Eye (tissue), 1 donor: ENCODE measurements around the gene ERO1B.
"Not testable (repeated sequence)": the region's sequence is repeated elsewhere in the genome, so short reads cannot be mapped to it uniquely, and the experiment has no call there.

Experiments
- DNase-seq: peaks from one replicate; pipeline ENCODE4 v3.0.0-alpha.2; 2015

ERO1B gene

DNA sequence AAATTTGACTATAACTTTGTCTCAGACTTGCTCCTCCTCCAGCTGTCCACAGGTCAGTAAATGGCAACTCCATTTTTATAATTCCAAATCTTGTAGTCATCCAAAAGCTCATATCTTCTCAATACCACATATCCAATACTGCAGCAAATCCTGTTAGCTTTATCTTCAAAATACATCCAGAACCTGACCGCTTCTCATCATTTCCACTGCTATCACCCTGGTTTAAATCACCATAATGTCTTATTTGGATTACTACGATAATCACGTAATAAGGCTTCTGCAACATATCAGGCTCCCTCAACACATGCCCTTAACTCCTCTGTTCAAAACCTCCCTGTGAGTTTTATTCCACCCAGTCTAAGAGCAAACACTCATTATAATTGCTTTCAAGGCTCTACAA is 34.5 kb downstream of the ERO1B start:
- no peak for DNase-seq

DNA sequence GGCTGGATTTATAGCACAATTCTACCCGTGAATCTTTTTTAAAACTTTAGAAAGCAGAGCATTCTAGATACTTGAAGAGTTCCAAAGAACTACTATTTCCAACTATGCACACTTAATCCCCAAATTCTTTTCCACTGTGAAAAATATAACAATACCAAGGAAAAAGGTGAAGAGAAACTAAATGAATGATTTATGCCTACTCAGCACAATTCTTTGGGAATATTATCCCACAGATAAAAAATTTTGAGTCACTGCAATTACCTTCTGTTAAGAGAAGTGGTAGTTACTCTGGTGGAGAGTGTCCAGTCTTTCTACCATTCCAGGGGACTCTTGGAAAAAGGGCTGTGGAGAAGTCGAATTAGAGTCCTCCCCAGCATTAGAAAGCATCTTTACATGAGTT is 39.2 kb downstream of the ERO1B start:
- no peak for DNase-seq

DNA sequence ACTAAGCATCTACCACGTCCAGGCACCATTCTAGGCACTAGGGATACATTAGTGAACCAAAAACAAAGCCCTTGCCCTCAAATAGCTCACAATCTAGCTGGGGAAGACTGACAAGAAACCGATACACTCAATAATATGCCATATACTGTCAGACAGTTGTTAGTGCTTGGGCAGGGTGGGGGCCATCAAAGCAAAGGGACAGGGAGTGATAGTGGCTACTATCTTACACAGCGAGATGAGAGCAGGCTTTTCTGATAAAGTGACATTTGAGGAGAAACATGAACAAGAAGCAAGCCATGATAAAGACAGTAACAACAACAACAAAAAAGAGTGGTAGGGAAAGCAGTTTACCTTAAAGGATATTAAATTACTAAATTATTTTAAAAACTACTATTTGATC is 41.1 kb downstream of the ERO1B start:
- no peak for DNase-seq

DNA sequence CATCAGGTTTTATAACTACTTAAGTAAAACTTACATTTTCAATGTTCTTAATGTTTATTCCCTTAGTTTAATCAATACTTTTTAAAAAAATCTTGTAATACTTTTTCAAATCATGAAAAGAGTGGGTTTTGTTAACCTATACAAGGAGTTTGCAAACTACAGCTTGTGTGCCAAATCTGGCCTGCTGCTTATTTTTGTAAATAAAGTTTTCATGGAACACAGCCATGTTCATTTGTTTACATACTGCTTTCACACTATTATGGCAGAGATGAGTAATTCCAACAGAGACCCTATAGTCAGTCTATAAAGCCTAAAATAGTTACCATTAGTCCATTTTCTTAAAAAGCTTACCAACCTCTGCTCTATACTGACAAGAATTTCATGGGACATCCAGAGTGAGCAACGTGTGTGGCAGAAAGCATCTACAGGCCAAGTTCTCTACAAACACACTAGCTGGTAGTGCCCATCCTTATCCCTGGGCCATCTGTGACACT is 42.6 kb downstream of the ERO1B start:
- DNase-seq: no peak

DNA sequence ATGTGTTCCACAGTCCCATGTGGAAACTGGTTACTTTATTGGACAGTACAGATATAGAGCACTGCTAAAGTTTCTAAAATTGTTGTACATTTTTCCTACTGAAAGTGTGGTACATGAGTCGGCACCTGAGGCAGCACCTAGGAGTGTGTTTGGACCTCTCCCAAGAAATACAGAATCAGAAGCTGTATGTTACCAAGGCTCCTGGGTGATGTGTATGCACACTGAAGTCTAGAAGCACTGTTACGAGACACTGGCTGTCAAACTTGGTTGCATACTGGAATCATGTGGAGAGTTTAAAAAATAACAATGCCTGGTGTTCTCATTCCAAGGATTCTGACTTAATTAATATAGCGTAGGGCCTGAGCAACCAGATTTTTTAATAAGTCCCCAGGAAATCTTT is 46.6 kb downstream of the ERO1B start:
- DNase-seq: no peak

DNA sequence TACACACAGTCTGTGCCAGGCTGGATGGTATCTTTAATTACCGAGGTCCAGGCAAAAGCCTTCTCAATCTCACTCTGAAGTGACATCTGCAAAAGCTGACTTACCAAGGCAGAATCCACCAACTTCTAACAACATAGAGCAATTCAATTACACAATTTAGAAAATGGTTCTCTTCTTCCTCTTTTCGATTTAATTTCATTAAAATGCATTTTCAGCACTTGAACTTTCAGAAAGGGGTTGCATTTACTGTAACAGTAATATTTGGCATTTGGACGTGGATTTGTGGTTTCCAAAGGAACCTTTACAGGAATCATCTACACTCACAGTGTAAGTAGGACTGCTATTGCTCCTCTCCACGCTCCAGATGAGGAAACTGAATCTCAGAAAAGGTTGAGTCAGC is 53.3 kb downstream of the ERO1B start:
- no peak for DNase-seq

DNA sequence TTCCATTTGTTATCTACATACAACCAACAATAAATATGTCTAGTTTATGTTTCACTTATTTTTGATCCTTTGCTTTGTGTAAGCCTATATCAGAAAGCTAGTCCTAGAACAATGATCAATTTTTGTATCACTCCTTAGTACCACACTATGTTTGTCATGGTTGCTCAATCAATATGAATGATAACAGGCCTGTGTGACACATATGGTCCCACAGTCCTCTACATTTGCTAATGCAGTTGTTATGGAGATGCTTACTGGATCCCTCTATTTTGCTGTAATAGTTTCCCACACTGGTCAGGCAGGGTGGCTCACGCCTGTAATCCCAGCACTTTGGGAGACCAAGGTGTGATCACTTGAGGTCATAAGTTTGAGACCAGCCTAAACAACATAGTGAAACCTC is 59.1 kb downstream of the ERO1B start:
- no peak for DNase-seq

DNA sequence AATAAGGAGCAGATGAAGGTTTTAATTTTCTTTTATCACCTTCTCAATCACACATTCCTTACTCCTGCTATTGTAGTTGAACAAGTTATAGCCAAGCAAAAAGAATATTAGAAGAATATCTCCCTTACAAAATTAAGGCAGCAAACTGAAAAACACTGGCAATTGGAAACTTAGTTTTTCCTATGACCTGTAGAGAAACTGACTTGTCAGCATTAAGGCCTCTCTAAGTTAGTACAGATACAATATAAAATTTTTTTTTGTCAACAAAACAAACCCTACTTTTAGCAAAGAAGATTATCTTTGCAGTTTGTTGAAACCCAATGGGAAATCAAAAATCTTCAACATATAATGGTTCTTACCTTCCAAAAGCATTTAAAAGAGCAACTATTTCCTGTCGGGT is 61.3 kb downstream of the ERO1B start:
- no peak for DNase-seq

DNA sequence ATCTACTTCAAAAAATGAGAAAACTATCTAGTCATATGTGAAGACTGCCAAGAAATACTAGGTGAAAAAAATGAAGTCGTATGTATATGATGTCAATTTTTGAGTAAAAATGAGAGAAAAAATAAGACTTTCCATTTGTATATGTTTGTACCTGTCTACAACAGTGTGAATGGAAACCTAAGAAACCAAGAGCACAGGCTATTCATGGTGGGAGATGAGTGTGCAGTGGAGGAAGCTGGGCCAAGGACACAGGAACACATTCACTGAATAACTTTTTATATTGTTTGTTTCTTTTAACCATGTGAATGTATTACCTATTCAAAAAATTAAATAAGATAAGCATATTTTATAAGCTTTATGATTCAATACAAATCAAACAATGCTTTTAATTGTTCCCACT is 67.0 kb downstream of the ERO1B start:
- DNase-seq: no peak

DNA sequence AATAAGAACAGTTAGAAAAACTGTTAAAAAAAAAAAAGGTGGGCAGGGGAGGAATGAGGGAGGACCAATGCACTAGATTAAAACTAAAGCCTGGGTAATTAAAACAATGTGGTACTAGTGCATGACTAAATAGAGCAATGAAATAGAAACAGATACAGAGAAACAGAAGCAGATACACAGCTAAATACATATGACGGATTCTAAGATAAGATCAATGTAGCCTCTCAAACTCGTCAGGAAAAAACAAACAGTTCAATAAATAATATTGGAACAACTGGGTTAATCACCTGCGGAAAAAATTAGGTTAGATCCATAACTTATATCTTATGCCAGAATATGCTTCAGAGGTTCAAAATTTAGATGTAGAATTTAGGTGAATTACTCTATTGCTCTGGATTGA is 68.2 kb downstream of the ERO1B start:
- no peak for DNase-seq

DNA sequence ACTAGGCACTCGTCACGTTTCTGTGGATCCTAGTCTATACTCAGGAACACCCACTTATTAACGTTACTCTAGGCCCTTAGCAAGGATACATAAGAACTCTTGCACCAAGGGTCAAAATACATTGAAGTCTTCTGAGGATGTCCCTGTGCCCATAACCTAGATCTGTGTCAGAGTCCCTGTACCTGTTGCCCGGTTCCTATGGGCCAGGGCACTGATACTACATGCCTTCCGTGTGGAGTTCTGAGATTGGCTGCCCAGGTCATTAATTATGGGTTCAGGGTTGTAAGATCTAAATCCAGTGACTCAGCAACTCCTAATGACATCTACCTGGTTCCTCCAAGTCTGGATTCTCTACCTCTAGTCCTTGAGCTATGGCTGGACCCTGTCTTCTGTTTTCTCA is 69.9 kb downstream of the ERO1B start:
- DNase-seq: no peak

DNA sequence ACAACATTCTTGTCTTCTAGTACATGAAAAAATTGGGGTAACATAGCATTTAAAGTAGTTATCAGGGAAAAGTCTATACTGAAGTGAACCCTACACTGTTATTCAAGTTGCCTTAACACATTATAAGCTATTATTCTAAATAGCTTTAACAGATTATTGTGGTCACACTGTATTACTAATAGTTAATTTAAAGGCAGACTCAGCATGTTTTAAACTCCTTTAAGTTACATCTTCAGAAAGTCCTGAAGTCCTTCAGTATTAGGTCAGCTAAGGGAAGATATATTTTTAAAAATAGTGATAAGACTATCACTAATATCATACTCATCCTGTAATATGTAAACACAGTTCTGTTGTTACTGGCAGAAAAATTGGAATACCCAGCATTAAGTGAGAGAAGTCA is 72.0 kb downstream of the ERO1B start:
- DNase-seq: no peak

DNA sequence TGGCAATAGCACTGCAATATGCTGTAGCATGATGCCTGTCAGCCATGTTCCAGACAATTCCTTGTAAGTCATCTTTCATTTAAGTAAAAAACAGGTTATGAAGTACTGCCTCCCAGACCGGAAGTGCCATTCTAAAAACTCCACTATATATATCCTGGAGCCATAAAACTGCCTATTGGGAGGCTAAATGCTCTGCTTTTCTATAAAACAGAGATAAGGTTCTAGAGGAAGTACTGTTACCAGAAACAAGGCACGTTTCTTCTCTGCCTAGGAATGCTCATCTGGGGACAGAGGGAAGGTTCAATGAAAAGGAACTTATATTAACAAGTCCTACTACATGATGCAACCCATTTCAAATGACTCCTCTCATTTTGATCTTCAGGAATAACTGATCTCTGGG is 72.6 kb downstream of the ERO1B start:
- DNase-seq: no peak

DNA sequence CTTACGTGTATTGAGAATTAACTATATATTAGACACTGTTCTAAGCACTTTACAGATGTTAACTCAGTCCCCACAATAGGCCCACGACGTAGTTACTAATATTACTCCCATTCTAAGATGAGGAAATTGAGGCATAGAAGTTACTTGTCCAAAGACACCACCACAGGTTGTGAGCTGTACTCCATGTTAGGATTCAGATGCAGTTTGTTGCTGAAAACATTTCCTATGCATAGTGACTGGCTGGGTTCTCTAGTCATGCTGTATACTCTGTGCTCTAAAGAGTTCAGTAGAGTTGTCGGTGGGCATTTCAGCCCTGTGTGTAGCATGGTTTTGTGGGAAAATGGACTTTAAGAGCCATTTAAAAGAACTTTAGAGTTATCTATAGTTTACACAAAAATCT is 74.2 kb downstream of the ERO1B start:
- DNase-seq: no peak

DNA sequence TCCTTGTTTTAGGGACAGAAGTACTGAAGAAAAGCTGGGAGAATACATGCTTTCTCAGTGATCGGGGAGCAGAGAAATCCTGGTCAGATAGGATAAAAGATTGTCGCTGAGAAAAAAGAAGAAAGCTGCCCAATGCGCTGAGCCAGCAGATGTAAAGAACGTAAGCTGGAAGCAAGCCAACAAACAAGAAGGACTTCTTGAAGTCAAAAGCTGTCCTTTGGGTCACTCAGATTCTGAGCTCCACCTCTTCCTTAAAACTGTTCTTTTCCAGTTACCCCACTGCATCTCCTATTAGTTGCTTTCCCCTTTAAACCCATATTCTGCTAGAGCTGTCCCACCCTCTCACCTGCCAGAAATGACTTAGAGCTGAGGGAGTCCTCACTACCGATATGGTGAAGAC is 74.6 kb downstream of the ERO1B start:
- DNase-seq: no peak

DNA sequence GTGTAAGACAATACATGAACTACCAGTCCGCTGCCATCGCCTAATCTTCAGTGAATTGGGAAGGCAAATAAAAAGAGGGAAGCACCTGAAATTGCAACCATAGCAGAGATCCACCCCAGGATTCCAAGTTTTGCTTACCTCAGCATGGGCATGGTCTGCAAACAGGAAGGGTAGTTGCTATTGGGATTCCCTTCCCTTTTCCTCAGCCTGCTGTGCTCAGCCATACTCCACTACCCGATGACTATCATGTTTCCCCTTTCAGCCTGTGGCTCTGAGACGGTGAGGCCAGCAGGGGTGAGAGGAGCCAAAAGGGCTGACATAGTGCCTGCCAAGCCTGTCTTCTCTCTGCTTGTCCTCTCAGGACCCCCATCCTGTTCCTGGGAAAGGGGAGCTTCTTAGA is 75.2 kb downstream of the ERO1B start:
- no peak for DNase-seq

DNA sequence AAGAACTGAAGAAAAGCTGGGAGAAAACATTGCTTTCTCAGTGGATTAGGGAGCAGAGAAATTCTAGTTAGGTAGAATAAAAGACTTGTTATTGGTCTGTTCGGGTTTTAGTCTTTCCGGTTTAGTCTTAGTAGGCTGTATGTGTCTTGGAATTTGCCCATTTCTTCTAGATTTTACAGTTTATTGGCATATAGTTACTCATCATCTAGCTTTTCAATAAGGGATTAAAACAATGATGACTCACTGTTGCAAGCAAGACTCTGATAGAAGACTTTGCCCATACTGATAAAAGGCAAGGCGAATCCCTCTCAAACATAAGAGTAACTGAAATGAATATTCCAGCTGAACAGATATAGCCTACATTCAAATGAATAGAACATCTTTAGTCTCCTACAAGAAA is 77.1 kb downstream of the ERO1B start:
- no peak for DNase-seq

DNA sequence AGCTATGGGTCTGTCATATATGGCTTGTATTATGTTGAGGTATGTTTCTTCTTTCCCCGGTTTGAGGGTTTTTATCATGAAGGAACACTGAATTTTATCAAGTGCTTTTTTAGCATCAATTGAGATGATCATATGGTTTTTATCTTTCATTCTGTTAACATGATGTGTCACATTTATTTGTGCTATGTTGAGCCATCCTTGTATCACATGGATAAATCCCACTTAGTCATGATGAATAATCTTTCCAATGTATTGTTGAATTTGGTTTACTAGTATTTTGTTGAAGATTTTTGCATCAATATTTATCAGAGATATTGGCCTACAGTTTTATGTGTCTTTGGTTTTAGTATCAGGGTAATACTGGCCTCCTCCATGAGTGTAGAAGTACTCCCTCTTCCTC is 77.7 kb downstream of the ERO1B start:
- no peak for DNase-seq

DNA sequence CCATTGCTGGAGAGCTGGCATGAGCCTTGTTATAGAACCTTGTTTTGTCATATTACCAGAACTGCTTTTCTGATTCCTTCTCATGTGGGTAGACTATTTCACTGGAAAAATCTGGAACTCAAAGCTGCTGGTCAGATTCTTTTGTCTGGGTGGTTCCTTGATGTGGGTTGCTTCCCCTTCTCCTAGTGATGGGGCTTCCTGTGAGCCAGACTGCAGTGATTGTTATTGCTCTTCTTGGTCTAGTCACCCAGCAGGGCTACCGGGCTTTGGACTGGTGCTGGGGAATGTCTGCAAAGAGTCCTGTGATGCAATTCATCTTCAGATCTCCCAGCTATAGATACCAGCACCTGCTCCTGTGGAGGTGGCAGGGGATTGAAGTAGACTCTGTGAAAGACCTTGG is 80.0 kb downstream of the ERO1B start:
- DNase-seq: no peak

DNA sequence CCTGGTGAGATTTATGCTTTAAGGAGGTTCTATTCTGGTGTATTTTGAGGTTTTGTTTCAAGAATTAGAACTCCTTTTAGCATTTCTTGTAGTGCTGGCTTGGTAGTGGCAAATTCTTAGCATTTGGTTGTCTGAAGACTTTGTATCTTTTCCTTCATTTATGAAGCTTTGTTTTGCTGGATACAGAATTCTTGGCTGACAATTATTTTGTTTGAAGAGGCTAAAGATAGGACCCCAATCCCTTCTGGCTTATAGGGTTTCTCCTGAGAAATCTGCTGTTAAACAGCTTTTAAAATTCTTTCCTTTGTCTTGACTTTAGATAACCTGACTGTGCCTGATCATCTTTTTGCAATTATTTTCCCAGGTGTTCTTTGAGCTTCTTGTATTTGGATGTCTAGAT is 80.8 kb downstream of the ERO1B start:
- DNase-seq: no peak

DNA sequence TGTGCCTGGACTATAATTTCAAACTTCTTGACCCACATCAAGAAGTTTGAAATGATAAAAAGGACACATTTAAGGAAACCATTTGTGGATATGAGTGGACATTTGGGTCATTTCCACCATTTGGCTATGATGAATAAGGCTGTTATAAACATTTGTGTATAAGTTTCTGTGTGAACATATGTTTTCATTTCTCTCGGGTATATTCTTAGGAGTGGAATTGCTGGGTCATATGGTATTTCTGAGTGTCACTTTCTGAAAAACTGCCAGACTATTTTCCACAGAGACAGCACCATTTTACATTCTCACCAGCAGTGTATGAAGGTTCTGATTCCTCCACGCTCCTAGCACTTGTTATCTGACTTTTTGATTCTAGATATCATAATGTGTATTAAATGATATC is 88.6 kb downstream of the ERO1B start:
- no peak for DNase-seq

DNA sequence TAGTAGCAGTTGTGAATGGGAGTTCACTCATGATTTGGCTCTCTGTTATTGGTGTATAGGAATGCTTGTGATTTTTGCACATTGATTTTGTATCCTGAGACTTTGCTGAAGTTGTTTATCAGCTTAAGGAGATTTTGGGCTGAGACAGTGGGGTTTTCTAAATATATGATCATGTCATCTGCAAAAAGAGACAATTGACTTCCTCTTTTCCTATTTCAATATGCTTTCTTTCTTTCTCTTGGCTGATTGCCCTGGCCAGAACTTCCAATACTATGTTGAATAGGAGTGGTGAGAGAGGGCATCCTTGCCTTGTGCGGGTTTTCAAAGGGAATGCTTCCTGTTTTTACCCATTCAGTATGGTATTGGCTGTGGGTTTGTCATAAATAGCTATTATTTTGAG is 93.7 kb downstream of the ERO1B start:
- not testable (repeated sequence) for DNase-seq

DNA sequence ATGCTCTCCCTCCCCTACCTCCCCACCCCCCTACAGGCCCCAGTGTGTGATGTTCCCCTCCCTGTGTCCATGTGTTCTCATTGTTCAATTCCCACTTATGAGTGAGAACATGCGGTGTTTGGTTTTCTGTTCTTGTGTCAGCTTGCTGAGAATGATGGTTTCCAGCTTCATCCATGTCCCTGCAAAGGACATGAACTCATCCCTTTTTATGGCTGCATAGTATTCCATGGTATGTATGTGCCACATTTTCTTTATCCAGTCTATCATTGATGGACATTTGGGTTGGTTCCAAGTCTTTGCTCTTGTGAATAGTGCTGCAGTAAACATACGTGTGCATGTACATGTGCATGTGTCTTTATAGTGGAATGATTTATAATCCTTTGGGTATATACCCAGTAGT is 95.3 kb downstream of the ERO1B start:
- DNase-seq: not testable (repeated sequence)

DNA sequence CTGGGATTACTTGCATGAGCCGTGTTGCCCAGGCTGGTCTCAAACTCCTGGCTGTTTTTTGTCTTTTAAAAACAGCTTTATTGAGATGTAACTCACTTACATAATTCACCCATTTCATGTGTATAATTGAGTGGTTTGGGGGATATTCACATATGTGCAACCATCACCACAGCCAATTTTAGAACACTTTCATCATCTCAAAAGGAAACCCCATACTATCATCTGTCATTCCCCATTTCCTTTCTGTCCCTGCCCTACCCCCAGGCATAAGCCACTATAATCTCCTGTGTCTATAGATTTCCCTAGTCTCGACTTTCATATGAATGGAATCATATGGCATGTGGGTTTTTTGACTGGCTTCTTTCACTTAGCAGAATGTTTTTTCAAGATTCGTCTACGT is 96.1 kb downstream of the ERO1B start:
- DNase-seq: no peak

DNA sequence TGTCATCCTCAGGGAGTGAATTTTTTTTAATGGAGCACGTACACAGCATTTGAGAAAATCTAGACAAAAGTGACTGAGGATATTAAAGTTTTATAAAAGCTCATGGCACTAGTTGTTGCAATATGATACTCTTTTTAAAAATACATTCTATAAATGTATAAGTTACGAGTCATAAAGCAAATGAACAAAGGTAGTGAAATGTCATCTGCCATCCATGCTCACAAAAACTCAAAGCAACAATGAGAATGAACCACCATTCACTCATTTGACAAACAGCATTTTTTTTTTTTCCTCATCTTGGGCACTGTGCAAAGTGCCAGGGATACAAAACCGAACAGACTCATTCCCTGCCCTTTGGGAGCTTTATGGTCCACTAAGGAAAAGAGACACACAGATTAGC is 100.7 kb downstream of the ERO1B start:
- DNase-seq: no peak

DNA sequence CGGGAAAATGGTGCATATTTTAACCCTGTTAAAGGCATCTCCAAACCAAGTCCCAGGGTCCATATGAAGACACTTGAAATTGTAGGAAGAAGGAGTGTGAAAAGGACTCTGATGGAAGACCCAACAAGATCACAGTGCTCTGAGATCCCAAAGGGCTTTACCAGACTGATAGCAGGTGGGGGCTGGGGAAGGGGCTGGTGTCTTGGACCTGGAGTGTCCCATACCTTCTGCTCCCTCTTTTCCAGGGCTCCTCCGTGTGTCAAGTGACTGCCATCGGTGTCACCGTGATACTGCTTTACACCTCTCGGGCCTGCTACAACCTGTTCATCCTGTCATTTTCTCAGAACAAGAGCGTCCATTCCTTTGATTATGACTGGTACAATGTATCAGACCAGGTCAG is 102.1 kb downstream of the ERO1B start:
- DNase-seq: no peak
